Upper lobe of right lung (tissue), 1 donor: ENCODE measurements around the gene ZGPAT. TPM values are rescaled to one million over a fixed set of nuclear protein-coding genes. Genes with fewer than 3 reads are reported as not detected.
"Not testable (repeated sequence)": the region's sequence is repeated elsewhere in the genome, so short reads cannot be mapped to it uniquely, and the experiment has no call there.

Experiments
- ATAC-seq: fragments of 200-7000 bp; cut with Tn5 transposase; one replicate; pipeline ENCODE4 v1.9.1; 2020; ENCODE audit warnings: mild to moderate bottlenecking, moderate library complexity
- DNase-seq: peaks from one replicate; pipeline ENCODE4 v3.0.0-alpha.2; 2020
- H3K27ac ChIP-seq: fragments of 200-600 bp; one replicate; pipeline ENCODE4 v1.8.0; 2022
- H3K27me3 ChIP-seq: fragments of 200-600 bp; one replicate; pipeline ENCODE4 v1.8.0; 2022; ENCODE audit warnings: mild to moderate bottlenecking
- H3K36me3 ChIP-seq: fragments of 200-600 bp; one replicate; pipeline ENCODE4 v1.8.0; 2022
- H3K4me1 ChIP-seq: fragments of 200-600 bp; one replicate; pipeline ENCODE4 v1.8.0; 2022
- H3K4me3 ChIP-seq: fragments of 200-600 bp; one replicate; pipeline ENCODE4 v1.8.0; 2022; ENCODE audit warnings: mild to moderate bottlenecking
- H3K9me3 ChIP-seq: fragments of 200-600 bp; one replicate; pipeline ENCODE4 v1.8.0; 2022
- intact Hi-C: fragments of 100-400 bp; cut with DNase I; formaldehyde crosslinking; loops from one replicate; pipeline ENCODE4 v1.11.0; 2022
- total RNA-seq: library from RNA; stranded (reverse); fragmentation: NEBNext Ultra II Directional; extraction: Animal tissue kit (Norgen Biotek cat#: 25700); gene quantifications from one replicate; pipeline ENCODE4 v1.2.1, GENCODE V29; 2021
- TF ChIP-seq, protein P1 (sequence below): fragments of 200-600 bp; IDR thresholded peaks from one replicate; pipeline ENCODE4 v1.8.0; 2022; ENCODE audit warnings: antibody characterized with exemption
- donor health status: DM: no; HTN: yes; CAD: no; lungs with severe emphysema.

ZGPAT gene
- total RNA-seq, 1 donor from 2014 or later: 27.6 TPM

- Histone ChIP-seq H3K27me3 (no peaks in the 10 kb centered on the region), H3K36me3 (peaks cover 67% of the 10 kb centered on the region), H3K4me3 (peak overlapping the region; percentile 75), H3K9me3 (no peaks in the 10 kb centered on the region), H3K4me1 (peaks cover 24% of the 10 kb centered on the region), H3K27ac (no peak overlapping the region)
- no peak for DNase-seq
- TF ChIP-seq, protein P1, sequence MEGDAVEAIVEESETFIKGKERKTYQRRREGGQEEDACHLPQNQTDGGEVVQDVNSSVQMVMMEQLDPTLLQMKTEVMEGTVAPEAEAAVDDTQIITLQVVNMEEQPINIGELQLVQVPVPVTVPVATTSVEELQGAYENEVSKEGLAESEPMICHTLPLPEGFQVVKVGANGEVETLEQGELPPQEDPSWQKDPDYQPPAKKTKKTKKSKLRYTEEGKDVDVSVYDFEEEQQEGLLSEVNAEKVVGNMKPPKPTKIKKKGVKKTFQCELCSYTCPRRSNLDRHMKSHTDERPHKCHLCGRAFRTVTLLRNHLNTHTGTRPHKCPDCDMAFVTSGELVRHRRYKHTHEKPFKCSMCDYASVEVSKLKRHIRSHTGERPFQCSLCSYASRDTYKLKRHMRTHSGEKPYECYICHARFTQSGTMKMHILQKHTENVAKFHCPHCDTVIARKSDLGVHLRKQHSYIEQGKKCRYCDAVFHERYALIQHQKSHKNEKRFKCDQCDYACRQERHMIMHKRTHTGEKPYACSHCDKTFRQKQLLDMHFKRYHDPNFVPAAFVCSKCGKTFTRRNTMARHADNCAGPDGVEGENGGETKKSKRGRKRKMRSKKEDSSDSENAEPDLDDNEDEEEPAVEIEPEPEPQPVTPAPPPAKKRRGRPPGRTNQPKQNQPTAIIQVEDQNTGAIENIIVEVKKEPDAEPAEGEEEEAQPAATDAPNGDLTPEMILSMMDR: no peak
- ATAC-seq: no peak
- intact Hi-C loops: no loop called here
These were observed 1.3 kb downstream of the ZGPAT start for GRCh38 chr20:63709149-63709527.

- intact Hi-C loops: no loop called here
- Histone ChIP-seq H3K27ac (no peak overlapping the region), H3K36me3 (peaks cover 47% of the 10 kb centered on the region), H3K27me3 (no peaks in the 10 kb centered on the region), H3K9me3 (peaks cover 7% of the 10 kb centered on the region), H3K4me1 (peaks cover 19% of the 10 kb centered on the region), H3K4me3 (no peak overlapping the region)
- no peak for ATAC-seq
- TF ChIP-seq, protein P1: no peak
- DNase-seq: no peak
These were observed 3.3 kb downstream of the ZGPAT start for GRCh38 chr20:63711085-63711645.

DNA sequence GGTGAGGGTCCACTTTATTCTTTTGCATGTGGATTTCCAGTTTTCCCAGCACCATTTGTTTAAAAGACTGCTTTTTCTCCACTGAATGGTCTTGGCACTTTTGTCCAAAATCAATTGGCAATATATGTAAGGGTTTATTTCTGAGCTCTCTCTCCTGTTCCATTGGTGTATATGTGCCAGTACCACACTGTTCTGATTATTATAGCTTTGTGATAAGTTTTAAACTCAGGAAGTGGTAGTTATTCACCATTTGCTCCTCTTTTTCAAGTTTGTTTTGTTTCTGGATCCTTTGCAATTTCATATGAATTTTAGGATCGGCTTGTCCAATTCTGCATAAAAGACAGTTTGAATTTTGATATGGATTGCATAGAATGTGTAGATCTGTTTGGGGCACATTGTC lies 4.4 kb downstream of the ZGPAT start:
- intact Hi-C loops: no loop called here
- H3K4me3 ChIP-seq: no peak overlapping the region
- H3K36me3 ChIP-seq: peaks cover 42% of the 10 kb centered on the region
- H3K4me1 ChIP-seq: peaks cover 12% of the 10 kb centered on the region
- H3K9me3 ChIP-seq: peaks cover 7% of the 10 kb centered on the region
- DNase-seq (no peak), ATAC-seq (no peak)
- TF ChIP-seq, protein P1: no peak
- no peak overlapping the region for H3K27ac ChIP-seq
- H3K27me3 ChIP-seq: no peaks in the 10 kb centered on the region

DNA sequence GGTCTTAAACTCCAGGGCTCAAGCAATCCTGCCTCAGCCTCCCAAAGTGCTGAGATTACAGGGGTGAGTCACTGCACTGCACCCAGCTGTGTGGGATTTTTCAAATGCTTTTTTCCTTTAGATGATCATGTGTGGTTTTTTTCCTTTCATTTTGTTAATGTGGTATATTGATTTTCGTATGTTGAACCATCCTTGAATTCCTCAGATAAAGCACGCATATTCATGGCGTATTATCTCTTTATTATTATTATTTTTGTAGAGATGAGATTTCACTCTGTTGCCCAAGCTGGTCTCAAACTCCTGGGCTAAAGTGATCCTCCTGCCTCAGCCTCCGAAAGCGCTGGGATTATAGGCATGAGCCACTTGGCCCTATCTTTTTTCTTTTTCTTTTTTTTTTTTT lies 7.0 kb downstream of the ZGPAT start:
- TF ChIP-seq, protein P1: no peak
- ATAC-seq (no peak), DNase-seq (no peak)
- Histone ChIP-seq H3K4me3 (no peak overlapping the region), H3K9me3 (peaks cover 7% of the 10 kb centered on the region), H3K27me3 (no peaks in the 10 kb centered on the region), H3K4me1 (no peaks in the 10 kb centered on the region), H3K36me3 (peaks cover 45% of the 10 kb centered on the region), H3K27ac (no peak overlapping the region)
- intact Hi-C loops: no loop called here

DNA sequence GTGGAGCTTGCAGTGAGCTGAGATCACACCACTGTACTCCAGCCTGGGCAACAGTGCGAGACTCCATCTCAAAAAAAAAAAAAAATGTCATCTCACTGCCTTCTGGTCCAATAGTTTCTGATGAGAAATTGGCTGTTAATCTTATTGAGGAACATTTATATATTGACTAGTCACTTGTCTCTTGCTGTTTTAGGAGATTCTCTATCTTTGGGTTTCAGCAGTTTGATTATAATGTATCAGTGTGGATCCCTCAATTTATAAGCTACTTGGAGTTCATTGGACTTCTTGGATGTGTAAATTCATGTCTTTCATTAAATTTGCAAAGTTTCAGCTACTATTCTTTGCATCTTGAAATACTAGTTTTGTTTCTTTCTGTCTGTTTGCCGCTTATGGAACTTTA lies 11.2 kb downstream of the ZGPAT start:
- peaks cover 28% of the 10 kb centered on the region for H3K36me3 ChIP-seq

DNA sequence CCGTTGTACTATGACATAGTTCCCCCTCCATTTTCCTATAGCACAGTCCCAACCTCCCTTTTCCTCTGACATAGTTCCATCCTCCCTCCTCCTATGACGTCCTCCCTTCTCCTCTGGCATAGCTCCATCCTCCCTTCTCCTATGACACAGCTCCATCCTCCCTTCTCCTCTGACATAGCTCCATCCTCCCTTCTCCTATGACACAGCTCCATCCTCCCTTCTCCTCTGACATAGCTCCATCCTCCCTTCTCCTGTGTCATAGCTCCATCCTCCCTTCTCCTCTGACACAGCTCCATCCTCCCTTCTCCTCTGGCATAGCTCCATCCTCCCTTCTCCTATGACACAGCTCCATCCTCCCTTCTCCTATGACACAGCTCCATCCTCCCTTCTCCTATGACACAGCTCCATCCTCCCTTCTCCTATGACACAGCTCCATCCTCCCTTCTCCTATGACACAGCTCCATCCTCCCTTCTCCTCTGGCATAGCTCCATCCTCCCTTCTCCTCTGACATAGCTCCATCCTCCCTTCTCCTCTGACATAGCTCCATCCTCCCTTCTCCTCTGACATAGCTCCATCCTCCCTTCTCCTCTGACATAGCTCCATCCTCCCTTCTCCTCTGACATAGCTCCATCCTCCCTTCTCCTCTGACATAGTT lies 15.3 kb downstream of the ZGPAT start:
- intact Hi-C loops, ATAC-seq, H3K4me3 ChIP-seq, H3K27me3 ChIP-seq, DNase-seq, H3K4me1 ChIP-seq, H3K27ac ChIP-seq: not testable (repeated sequence)
- Histone ChIP-seq H3K36me3 (peaks cover 22% of the 10 kb centered on the region), H3K9me3 (peaks cover 12% of the 10 kb centered on the region)

More for the DNA sequence above, 11.2 kb downstream of the ZGPAT start:
- Histone ChIP-seq H3K4me3 (no peak overlapping the region), H3K27me3 (no peaks in the 10 kb centered on the region), H3K4me1 (no peaks in the 10 kb centered on the region), H3K9me3 (peaks cover 7% of the 10 kb centered on the region), H3K27ac (no peak overlapping the region)
- intact Hi-C loops: no loop called here
- TF ChIP-seq, protein P1: no peak
- ATAC-seq (no peak), DNase-seq (no peak)

DNA sequence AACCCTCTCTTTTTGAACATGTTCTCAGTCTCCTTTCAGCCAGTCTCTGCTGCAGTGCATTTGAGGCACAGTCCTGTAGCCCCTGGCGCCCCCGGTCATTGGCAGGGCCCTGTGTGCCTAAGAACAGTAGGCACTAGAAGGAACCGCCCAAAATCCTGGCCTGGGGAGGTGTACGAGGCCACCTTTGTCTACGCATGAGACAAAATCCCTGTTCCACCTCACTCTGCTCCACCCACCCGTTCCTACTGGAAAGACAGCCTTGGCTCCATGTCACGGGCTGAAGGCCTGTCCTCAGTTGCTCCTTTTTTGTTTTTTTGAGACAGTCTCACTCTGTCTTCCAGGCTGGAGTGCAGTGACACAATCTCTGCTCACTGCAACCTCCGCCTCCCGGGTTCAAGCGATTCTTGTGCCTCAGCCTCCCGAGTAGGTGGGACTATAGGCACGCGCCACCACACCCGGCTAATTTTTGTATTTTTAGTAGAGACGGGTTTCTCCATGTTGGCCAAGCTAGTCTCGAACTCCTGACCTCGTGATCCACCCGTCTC lies 22.4 kb downstream of the ZGPAT start:
- DNase-seq, H3K27ac ChIP-seq, ATAC-seq, H3K4me3 ChIP-seq, H3K27me3 ChIP-seq, intact Hi-C loops, H3K9me3 ChIP-seq: not testable (repeated sequence)
- Histone ChIP-seq H3K4me1 (peaks cover 12% of the 10 kb centered on the region), H3K36me3 (peaks cover 18% of the 10 kb centered on the region)
